ENCODE measurements around the gene SELPLG.

DNA sequence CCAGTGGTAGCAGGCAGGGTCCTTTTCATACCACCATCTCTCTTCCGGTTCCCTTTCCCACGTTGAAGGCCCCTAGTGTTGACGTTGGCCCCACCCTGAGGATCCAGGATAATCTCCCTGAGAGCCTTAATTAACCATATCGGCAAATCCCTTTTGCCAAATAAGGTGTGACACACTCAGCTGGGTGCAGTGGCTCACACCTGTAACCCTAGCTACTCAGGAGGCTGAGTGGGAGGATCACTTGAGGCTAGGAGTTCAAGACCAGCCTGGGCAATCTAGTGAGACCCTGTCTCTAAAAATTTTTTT is 33.0 kb downstream of the SELPLG start:
- no peak for TF ChIP-seq POLR2AphosphoS5 (IDR thresholded peaks at IDR 0.05)
- no peak for TF ChIP-seq CTCF (IDR thresholded peaks at IDR 0.05)

Data from prostate gland (tissue), 2 donors.